Right cardiac atrium (tissue), 5 donors: ENCODE data around the gene GPR39. TPM values are rescaled to one million over a fixed set of nuclear protein-coding genes. Genes with fewer than 3 reads are reported as not detected.

ENCODE experiments used
- ATAC-seq, 2 donors: fragments of 200-7000 bp; cut with Tn5 transposase; one replicate each; pipeline versions ENCODE4 v1.8.0 to v1.9.1; 2020; ENCODE audit warnings: moderate library complexity in 2 of 2, mild to moderate bottlenecking in 1 of 2
- DNase-seq, 3 donors: peaks; one replicate each; pipeline ENCODE4 v3.0.0-alpha.2; 2020
- H3K27ac ChIP-seq: one replicate; pipeline ENCODE4 v1.5.1; 2013; ENCODE audit warnings: mild to moderate bottlenecking, low read length, control low read depth, moderate library complexity
- H3K27me3 ChIP-seq: one replicate; pipeline ENCODE4 v1.6.1; 2013; ENCODE audit not compliant: control insufficient read depth, insufficient read depth
- H3K4me1 ChIP-seq: one replicate; pipeline ENCODE4 v1.6.1; 2013; ENCODE audit warnings: low read length; ENCODE audit not compliant: control insufficient read depth, insufficient read depth
- H3K4me3 ChIP-seq: one replicate; pipeline ENCODE4 v1.5.1; 2013; ENCODE audit warnings: low read length, control low read depth
- H3K9me3 ChIP-seq: one replicate; pipeline ENCODE4 v1.6.1; 2013; ENCODE audit warnings: low read length; ENCODE audit not compliant: control insufficient read depth
- WGBS: extraction: QIAGEN DNeasy Blood & Tissue Kit; methylation state at CpG from one replicate; pipeline ENCODE4 v1.1.7; 2013; 5-methylcytosine and 5-hydroxymethylcytosine counted together
- intact Hi-C, 4 donors: fragments of 100-400 bp; cut with DNase I; formaldehyde crosslinking; loops; one replicate each; pipeline versions ENCODE4 v1.11.0 to v1.14.0; 2022 to 2023
- polyA plus RNA-seq: library from polyadenylated mRNA; stranded (reverse); fragments of 200-250 nt; gene quantifications from one replicate; pipeline ENCODE4 v1.2.3, GENCODE V29; 2013
- total RNA-seq, 4 donors: library from RNA; stranded (reverse); fragmentation: NEBNext Ultra II Directional; extraction: Animal tissue kit (Norgen Biotek cat#: 25700); gene quantifications; one replicate each; pipeline ENCODE4 v1.2.1, GENCODE V29; 2021
- donor health status: healthy with polysubstance abuse.
- donor health status: DM: no; HTN: yes; CAD: no.
- donor health status: DM: no; HTN: no; CAD: no.
- donor health status: DM: no; HTN: yes; CAD: no; lungs with severe emphysema.
- donor health status: DM: yes; HTN: yes; CAD: no.

The GPR39 gene
- total and polyA plus RNA-seq, 5 donors: not detected

GRCh38 chr2:132589111-132589830 lies 172.7 kb downstream of the GPR39 start:
- Histone ChIP-seq H3K4me3 (no peak overlapping the region), H3K4me1 (no peaks in the 10 kb centered on the region), H3K27me3 (no peaks in the 10 kb centered on the region), H3K9me3 (no peaks in the 10 kb centered on the region), H3K27ac (no peak overlapping the region)
- ATAC-seq: no peak
- intact Hi-C loops: no loop called here
- 48% methylated on average over 8 of the region's 8 CpGs for WGBS
- DNase-seq: no peak

GRCh38 chr2:132589966-132590365 lies 173.4 kb downstream of the GPR39 start:
- ATAC-seq: no peak
- Histone ChIP-seq H3K27ac (no peak overlapping the region), H3K4me1 (no peaks in the 10 kb centered on the region), H3K27me3 (no peaks in the 10 kb centered on the region), H3K4me3 (no peak overlapping the region), H3K9me3 (no peaks in the 10 kb centered on the region)
- DNase-seq: no peak
- intact Hi-C loops: no loop called here

DNA sequence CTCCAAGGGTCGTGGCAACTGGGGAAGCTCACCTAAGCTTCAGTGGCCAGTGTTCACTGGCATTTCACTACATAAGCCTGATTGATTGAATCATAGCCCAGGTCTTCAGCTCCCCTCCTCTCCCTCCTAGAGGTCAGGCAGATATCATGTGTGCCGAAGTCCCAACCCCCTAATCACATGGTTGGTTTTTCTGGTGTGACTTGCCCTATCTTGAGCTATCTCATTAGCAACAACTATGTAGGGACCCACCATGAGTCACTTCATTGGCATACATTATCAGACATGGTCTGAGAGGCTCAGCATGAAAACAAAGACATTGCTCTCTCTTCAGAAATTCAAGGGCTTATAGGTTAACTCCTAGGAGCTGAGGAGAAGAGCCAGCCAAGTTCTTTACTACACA lies 176.6 kb downstream of the GPR39 start:
- Histone ChIP-seq H3K27me3 (no peaks in the 10 kb centered on the region), H3K4me3 (no peak overlapping the region), H3K9me3 (peaks cover 2% of the 10 kb centered on the region), H3K4me1 (no peaks in the 10 kb centered on the region), H3K27ac (no peak overlapping the region)
- intact Hi-C loops: no loop called here
- DNase-seq (no peak), ATAC-seq (no peak)
- WGBS: 56% methylated on average over 2 of the region's 2 CpGs

DNA sequence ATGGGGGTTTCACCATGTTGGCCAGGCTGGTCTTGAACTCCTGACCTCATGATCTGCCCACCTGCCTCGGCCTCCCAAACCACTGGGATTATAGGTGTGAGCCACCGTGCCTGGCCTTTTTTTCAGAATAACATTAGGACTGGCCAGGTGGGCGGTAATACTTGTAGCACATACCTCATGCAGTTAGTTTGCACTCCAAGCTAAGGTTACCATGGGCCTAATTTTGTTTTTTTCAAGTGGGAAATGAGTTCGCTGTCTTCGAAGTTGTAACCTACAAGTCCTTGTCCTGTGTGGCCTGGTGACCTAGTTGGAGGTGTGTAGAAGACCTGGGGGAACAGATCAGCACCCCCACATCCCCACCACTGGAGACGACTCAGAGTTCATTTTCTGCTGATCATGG lies 178.6 kb downstream of the GPR39 start:
- Histone ChIP-seq H3K27me3 (no peaks in the 10 kb centered on the region), H3K4me1 (no peaks in the 10 kb centered on the region), H3K4me3 (no peak overlapping the region), H3K9me3 (peaks cover 2% of the 10 kb centered on the region), H3K27ac (no peak overlapping the region)
- intact Hi-C loops: no loop called here
- 71% methylated on average over 6 of the region's 6 CpGs for WGBS
- no peak for DNase-seq
- ATAC-seq: no peak

DNA sequence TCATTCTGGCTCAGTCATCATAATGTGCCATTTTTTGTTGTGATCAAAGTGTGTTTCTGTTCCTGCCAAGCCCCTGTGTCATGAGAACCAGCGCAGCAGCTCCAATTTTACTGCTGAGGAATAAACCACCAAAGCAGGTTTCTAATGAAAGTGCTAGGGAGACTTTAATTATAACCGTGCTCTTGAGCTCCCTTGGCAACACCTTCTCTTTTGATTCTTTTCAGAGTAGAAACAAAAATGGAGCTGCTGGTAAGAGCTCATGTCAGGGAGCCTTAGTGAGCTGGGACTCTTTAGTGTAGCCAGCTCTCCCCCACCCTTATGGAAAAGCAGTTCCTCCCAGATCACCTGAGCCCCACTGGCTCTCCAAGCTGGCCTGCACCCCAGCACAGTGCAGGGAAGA lies 179.1 kb downstream of the GPR39 start:
- Histone ChIP-seq H3K4me3 (no peak overlapping the region), H3K9me3 (peaks cover 2% of the 10 kb centered on the region), H3K4me1 (no peaks in the 10 kb centered on the region), H3K27ac (no peak overlapping the region), H3K27me3 (no peaks in the 10 kb centered on the region)
- WGBS: 81% methylated on average over 2 of the region's 2 CpGs
- intact Hi-C loops: no loop called here
- DNase-seq: no peak
- no peak for ATAC-seq

- Histone ChIP-seq H3K4me1 (no peaks in the 10 kb centered on the region), H3K9me3 (peaks cover 2% of the 10 kb centered on the region), H3K27ac (no peak overlapping the region), H3K27me3 (no peaks in the 10 kb centered on the region), H3K4me3 (no peak overlapping the region)
- DNase-seq: no peak
- intact Hi-C loops: no loop called here
- ATAC-seq: no peak
Measured at GRCh38 chr2:132597166-132597565, 180.6 kb downstream of the GPR39 start.

- no peaks in the 10 kb centered on the region for H3K4me1 ChIP-seq
- ATAC-seq (no peak), DNase-seq (no peak)
- no peaks in the 10 kb centered on the region for H3K27me3 ChIP-seq
- no peak overlapping the region for H3K4me3 ChIP-seq
- peaks cover 2% of the 10 kb centered on the region for H3K9me3 ChIP-seq
- intact Hi-C loops: no loop called here
- 88% methylated on average over 1 of the region's 1 CpG for WGBS
- H3K27ac ChIP-seq: no peak overlapping the region
Measured at GRCh38 chr2:132597831-132598230, 181.2 kb downstream of the GPR39 start.

- H3K9me3 ChIP-seq: peaks cover 2% of the 10 kb centered on the region
- no peak overlapping the region for H3K27ac ChIP-seq
- H3K4me3 ChIP-seq: no peak overlapping the region
- no peaks in the 10 kb centered on the region for H3K27me3 ChIP-seq
- 85% methylated on average over 3 of the region's 3 CpGs for WGBS
- DNase-seq (no peak), ATAC-seq (no peak)
- H3K4me1 ChIP-seq: no peaks in the 10 kb centered on the region
- intact Hi-C loops: no loop called here
Measured at GRCh38 chr2:132598536-132598935, 181.9 kb downstream of the GPR39 start.

DNA sequence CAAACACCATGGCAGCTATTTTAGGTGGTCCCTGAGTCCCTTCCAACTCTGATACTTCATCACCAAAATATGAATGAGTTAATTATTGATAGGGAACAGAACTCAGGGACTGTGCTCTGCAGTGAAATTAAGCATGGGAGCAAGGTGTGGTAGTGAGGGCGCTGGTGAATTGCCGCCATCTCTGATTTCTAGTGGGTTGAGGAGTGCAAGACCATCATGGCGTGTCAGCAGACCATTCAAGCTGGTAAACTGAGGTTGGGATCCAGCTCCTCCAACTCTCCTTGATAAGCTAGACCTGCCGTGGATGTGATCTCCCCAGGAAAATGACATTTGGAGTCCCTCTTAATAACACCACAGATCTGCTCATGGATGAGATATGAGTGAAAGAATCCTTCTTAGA lies 183.0 kb downstream of the GPR39 start:
- H3K27me3 ChIP-seq: no peaks in the 10 kb centered on the region
- ATAC-seq (no peak), DNase-seq (no peak)
- 90% methylated on average over 4 of the region's 4 CpGs for WGBS
- no peaks in the 10 kb centered on the region for H3K4me1 ChIP-seq
- intact Hi-C loops: no loop called here
- peaks cover 2% of the 10 kb centered on the region for H3K9me3 ChIP-seq
- H3K4me3 ChIP-seq: no peak overlapping the region
- no peak overlapping the region for H3K27ac ChIP-seq

DNA sequence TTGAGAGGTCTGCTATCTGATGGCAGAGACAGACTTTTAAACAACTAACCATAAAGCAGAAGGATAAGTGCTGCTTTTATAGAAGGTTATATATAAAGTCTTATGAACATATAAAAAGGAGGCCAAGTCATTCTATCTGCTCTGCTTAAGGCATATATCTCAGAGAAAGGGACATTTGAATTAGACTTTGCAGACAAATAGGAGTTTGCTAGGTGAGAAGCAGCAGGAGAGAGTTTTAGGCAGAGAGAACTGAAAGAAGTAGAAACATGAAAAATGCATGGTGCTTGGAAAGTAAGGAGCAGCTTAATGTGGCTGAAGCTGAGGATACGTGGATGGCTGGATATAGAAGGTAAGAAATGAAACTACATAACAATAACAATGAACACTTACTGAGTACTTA lies 188.0 kb downstream of the GPR39 start:
- DNase-seq (no peak), ATAC-seq (no peak)
- H3K27me3 ChIP-seq: no peaks in the 10 kb centered on the region
- intact Hi-C loops: no loop called here
- H3K9me3 ChIP-seq: no peaks in the 10 kb centered on the region
- WGBS: 93% methylated on average over 1 of the region's 1 CpG
- no peak overlapping the region for H3K4me3 ChIP-seq
- no peak overlapping the region for H3K27ac ChIP-seq
- no peaks in the 10 kb centered on the region for H3K4me1 ChIP-seq

- Histone ChIP-seq H3K9me3 (no peaks in the 10 kb centered on the region), H3K27me3 (no peaks in the 10 kb centered on the region), H3K27ac (no peak overlapping the region), H3K4me3 (no peak overlapping the region), H3K4me1 (no peaks in the 10 kb centered on the region)
- intact Hi-C loops: no loop called here
- ATAC-seq (no peak), DNase-seq (no peak)
- WGBS: 68% methylated on average over 14 of the region's 14 CpGs
Measured at GRCh38 chr2:132605236-132606180, 188.9 kb downstream of the GPR39 start.
